Activated naive CD8-positive, alpha-beta T cell (primary cell): Measurements from ENCODE around the gene TRIM42.

ENCODE experiments used
- H3K27ac Mint-ChIP-seq: one replicate; pipeline ENCODE4 v1.8.0; 2021; ENCODE audit warnings: mixed read lengths
- H3K27me3 Mint-ChIP-seq: one replicate; pipeline ENCODE4 v1.8.0; 2021; ENCODE audit warnings: mixed read lengths
- H3K36me3 Mint-ChIP-seq: one replicate; pipeline ENCODE4 v1.8.0; 2021; ENCODE audit warnings: mixed read lengths
- H3K4me1 Mint-ChIP-seq: one replicate; pipeline ENCODE4 v1.8.0; 2021; ENCODE audit warnings: low read depth, mixed read lengths
- H3K4me3 Mint-ChIP-seq: one replicate; pipeline ENCODE4 v1.8.0; 2021; ENCODE audit warnings: mild to moderate bottlenecking, mixed read lengths
- H3K9me3 Mint-ChIP-seq: one replicate; pipeline ENCODE4 v1.8.0; 2021; ENCODE audit warnings: low read depth, mixed read lengths

The TRIM42 gene

GRCh38 chr3:140724856-140725812 lies 47.3 kb downstream of the TRIM42 start:
- Mint-ChIP-seq H3K4me1 (no peaks in the 10 kb centered on the region), H3K9me3 (no peaks in the 10 kb centered on the region), H3K27me3 (peaks cover 6% of the 10 kb centered on the region), H3K27ac (no peak overlapping the region), H3K36me3 (no peaks in the 10 kb centered on the region), H3K4me3 (no peak overlapping the region)

DNA sequence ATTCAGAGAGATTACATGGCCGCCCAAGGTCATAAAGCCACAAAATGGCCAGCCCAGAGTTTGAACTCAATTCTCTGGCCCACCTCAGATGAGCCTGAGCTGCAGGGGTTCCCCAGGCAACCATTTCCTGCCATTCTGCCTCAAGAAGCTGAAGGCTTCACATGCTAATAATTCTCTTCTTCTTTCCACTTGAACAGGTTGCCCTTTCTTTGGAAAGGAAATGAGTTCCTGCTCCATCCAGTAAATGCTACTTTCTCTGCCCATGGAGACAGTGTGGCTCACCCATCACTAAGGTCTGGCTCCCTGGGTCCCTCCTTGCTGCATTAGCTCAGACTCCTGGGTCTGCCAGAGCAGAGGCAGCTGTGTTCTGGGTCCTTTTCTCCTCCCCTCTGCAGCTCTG lies 48.2 kb downstream of the TRIM42 start:
- Mint-ChIP-seq H3K36me3 (no peaks in the 10 kb centered on the region), H3K27me3 (peaks cover 6% of the 10 kb centered on the region), H3K9me3 (no peaks in the 10 kb centered on the region), H3K4me3 (no peak overlapping the region), H3K27ac (no peak overlapping the region), H3K4me1 (no peaks in the 10 kb centered on the region)

GRCh38 chr3:140727886-140728285 lies 50.0 kb downstream of the TRIM42 start:
- H3K27me3 Mint-ChIP-seq = peaks cover 4% of the 10 kb centered on the region
- H3K36me3 Mint-ChIP-seq = no peaks in the 10 kb centered on the region
- H3K4me3 Mint-ChIP-seq = no peak overlapping the region
- H3K27ac Mint-ChIP-seq = no peak overlapping the region
- H3K9me3 Mint-ChIP-seq = no peaks in the 10 kb centered on the region
- H3K4me1 Mint-ChIP-seq = no peaks in the 10 kb centered on the region

- Mint-ChIP-seq H3K36me3 (no peaks in the 10 kb centered on the region), H3K9me3 (no peaks in the 10 kb centered on the region), H3K4me1 (no peaks in the 10 kb centered on the region), H3K4me3 (no peak overlapping the region), H3K27me3 (no peaks in the 10 kb centered on the region), H3K27ac (no peak overlapping the region)
These were observed 53.7 kb downstream of the TRIM42 start for GRCh38 chr3:140731440-140732119.

GRCh38 chr3:140733623-140734022 lies 55.8 kb downstream of the TRIM42 start:
- H3K36me3 Mint-ChIP-seq = no peaks in the 10 kb centered on the region
- H3K27me3 Mint-ChIP-seq = peaks cover 1% of the 10 kb centered on the region
- no peak overlapping the region for H3K27ac Mint-ChIP-seq
- H3K4me1 Mint-ChIP-seq = no peaks in the 10 kb centered on the region
- H3K4me3 Mint-ChIP-seq = no peak overlapping the region
- no peaks in the 10 kb centered on the region for H3K9me3 Mint-ChIP-seq

- peaks cover 1% of the 10 kb centered on the region for H3K27me3 Mint-ChIP-seq
- no peak overlapping the region for H3K27ac Mint-ChIP-seq
- H3K36me3 Mint-ChIP-seq = no peaks in the 10 kb centered on the region
- no peak overlapping the region for H3K4me3 Mint-ChIP-seq
- no peaks in the 10 kb centered on the region for H3K4me1 Mint-ChIP-seq
- no peaks in the 10 kb centered on the region for H3K9me3 Mint-ChIP-seq
These were observed 59.1 kb downstream of the TRIM42 start for GRCh38 chr3:140736863-140737460.

- Mint-ChIP-seq H3K9me3 (no peaks in the 10 kb centered on the region), H3K4me3 (no peak overlapping the region), H3K27ac (no peak overlapping the region), H3K4me1 (no peaks in the 10 kb centered on the region), H3K27me3 (peaks cover 9% of the 10 kb centered on the region), H3K36me3 (no peaks in the 10 kb centered on the region)
These were observed 64.3 kb downstream of the TRIM42 start for GRCh38 chr3:140742116-140742515.

GRCh38 chr3:140748171-140748570 lies 70.3 kb downstream of the TRIM42 start:
- H3K27me3 Mint-ChIP-seq = peaks cover 7% of the 10 kb centered on the region
- H3K36me3 Mint-ChIP-seq = no peaks in the 10 kb centered on the region
- no peaks in the 10 kb centered on the region for H3K9me3 Mint-ChIP-seq
- H3K27ac Mint-ChIP-seq = no peak overlapping the region
- H3K4me3 Mint-ChIP-seq = no peak overlapping the region
- no peaks in the 10 kb centered on the region for H3K4me1 Mint-ChIP-seq

DNA sequence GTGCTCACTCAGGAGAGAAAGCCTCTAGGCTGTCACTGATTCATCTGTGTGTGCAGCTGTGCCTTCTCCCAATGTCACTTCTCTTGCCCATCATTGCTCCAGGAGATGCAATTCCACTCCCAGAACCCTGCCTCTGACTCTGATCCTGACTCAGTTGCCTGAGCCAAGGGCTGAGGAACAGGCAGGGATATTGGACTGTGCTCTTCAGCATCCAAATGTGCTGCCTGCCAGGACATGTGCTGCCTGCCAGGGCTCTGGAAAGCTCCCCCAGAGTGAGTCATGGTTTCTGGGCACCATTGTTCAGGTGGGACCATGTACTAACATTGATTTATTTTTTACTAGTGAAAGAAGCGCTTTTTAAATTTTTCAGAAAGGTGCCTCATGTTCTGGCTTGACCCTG lies 71.0 kb downstream of the TRIM42 start:
- H3K9me3 Mint-ChIP-seq = no peaks in the 10 kb centered on the region
- H3K4me1 Mint-ChIP-seq = no peaks in the 10 kb centered on the region
- H3K27me3 Mint-ChIP-seq = peaks cover 3% of the 10 kb centered on the region
- H3K36me3 Mint-ChIP-seq = no peaks in the 10 kb centered on the region
- H3K27ac Mint-ChIP-seq = no peak overlapping the region
- H3K4me3 Mint-ChIP-seq = no peak overlapping the region
